Measurements from ENCODE around the gene RAB3B. TPM values are rescaled to one million over a fixed set of nuclear protein-coding genes. Genes with fewer than 3 reads are reported as not detected.

RAB3B gene
- total RNA-seq, 1 donor from 2014 or later, result 0.07 TPM

DNA sequence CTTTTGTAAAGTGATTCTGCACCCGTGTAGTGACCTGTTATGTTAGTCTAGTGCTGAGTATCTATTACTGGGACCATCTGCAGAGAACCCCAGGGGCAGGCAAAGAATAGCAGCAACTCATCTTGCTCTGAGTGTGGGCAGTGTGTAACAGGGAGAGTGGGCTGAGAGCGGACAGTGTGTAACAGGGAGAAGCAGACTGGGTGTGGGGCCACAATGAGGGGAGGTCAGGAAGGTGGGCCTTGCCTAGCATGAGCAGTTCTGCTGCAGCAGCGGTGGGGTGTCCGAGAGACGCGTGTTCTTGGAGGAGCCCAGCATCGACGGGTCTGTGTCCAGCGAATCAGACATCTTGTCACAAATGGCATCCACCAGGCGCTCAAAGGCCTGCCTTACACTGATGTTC is 70.8 kb downstream of the RAB3B start:
- Mint-ChIP-seq H3K9me3 (no peaks in the 10 kb centered on the region), H3K27ac (no peak overlapping the region), H3K4me1 (ENCODE audit: low read depth) (no peaks in the 10 kb centered on the region), H3K4me3 (ENCODE audit: low read depth) (no peak overlapping the region), H3K36me3 (ENCODE audit: low read depth) (no peaks in the 10 kb centered on the region), H3K27me3 (ENCODE audit: low read depth) (peaks cover 26% of the 10 kb centered on the region)
- no peak for DNase-seq (ENCODE audit: low spot score)
- intact Hi-C loops (cut with micrococcal nuclease), result no loop called here

DNA sequence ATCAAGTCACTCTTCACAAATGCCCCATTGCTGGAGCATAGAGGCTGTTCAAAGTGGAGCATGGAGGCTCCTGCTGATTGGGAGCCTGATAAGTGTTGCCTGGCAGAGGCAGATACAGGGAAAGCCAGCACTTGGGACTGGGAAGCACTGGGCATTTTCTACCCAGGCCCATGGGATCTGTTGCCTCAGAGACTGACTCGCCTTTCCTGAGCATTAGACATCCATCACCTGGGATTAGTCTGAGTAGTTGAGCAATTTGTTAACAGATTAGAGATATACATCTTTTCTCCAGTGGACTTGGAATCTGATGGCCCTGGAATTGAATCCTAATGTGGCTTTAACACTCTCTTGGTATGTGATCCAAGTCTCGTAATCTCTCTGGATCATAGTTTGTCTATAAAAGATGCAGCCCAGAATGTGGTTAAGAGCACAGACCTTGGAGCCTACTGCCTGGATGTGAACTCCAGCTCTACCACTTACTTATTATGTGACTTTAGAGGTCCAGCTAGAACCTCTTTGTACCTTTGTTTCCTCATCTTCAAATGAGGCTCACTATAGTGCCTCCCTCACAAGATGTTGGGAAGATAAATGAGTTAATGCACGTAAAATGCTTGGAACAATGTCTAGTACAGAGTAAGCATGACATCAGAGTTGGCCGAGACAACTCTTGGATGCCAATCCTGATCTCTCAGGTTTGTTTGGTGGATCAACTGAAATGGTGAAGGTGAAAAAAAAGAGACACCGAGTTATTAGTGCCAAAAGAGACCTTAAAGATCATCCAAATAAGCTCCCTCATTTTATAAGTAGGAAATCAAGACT is 73.7 kb downstream of the RAB3B start:
- no peaks in the 10 kb centered on the region for H3K36me3 Mint-ChIP-seq (ENCODE audit: low read depth)
- H3K27ac Mint-ChIP-seq, result no peak overlapping the region
- H3K4me3 Mint-ChIP-seq (ENCODE audit: low read depth), result no peak overlapping the region
- H3K9me3 Mint-ChIP-seq, result no peaks in the 10 kb centered on the region
- intact Hi-C loops (cut with micrococcal nuclease), result no loop called here
- DNase-seq (ENCODE audit: low spot score), result no peak
- peaks cover 30% of the 10 kb centered on the region for H3K27me3 Mint-ChIP-seq (ENCODE audit: low read depth)
- H3K4me1 Mint-ChIP-seq (ENCODE audit: low read depth), result no peaks in the 10 kb centered on the region

DNA sequence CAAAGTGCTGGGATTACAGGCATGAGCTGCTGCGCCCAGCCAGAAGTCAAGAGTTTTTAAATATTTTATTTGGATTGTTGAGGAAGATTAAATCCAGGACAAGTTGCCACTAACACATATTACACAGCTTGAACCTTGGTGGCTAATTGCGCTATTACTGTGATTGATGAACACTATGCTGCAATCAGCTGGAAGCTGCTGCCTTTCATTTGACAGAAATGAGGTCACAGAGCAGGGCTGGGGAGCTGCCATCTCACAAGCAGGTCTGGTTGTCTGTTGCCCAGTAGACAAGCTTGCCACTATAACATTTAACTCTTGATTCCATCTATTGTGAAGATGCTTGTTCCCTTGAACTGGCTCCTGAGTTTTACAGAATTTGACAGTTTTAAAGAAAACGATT is 74.5 kb downstream of the RAB3B start:
- H3K4me3 Mint-ChIP-seq (ENCODE audit: low read depth), result no peak overlapping the region
- no peak overlapping the region for H3K27ac Mint-ChIP-seq
- H3K4me1 Mint-ChIP-seq (ENCODE audit: low read depth), result no peaks in the 10 kb centered on the region
- peaks cover 25% of the 10 kb centered on the region for H3K27me3 Mint-ChIP-seq (ENCODE audit: low read depth)
- intact Hi-C loops (cut with micrococcal nuclease), result no loop called here
- H3K36me3 Mint-ChIP-seq (ENCODE audit: low read depth), result no peaks in the 10 kb centered on the region
- DNase-seq (ENCODE audit: low spot score), result no peak
- H3K9me3 Mint-ChIP-seq, result no peaks in the 10 kb centered on the region

DNA sequence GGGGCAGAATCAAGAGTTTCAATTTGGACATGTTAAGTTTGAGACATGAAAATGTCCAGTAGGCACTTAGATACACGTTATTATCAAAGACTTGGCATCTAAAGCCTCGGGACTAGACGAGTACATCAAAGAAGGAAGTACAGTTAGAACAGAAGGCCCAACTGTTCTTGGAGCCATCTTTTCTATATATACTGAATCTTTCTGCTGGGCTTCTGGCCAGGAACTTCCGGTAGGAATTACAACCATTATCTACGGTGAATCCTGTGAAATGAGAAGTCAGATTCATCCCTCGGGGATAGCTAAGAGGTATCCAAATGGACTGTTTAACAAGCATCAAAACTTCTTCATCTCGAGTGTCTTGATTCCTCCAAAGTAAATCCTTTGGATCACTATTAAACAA is 77.6 kb downstream of the RAB3B start:
- Mint-ChIP-seq H3K4me3 (ENCODE audit: low read depth) (no peak overlapping the region), H3K36me3 (ENCODE audit: low read depth) (no peaks in the 10 kb centered on the region), H3K4me1 (ENCODE audit: low read depth) (no peaks in the 10 kb centered on the region), H3K27ac (no peak overlapping the region), H3K27me3 (ENCODE audit: low read depth) (peaks cover 24% of the 10 kb centered on the region), H3K9me3 (no peaks in the 10 kb centered on the region)
- DNase-seq (ENCODE audit: low spot score), result no peak
- intact Hi-C loops (cut with micrococcal nuclease), result no loop called here

DNA sequence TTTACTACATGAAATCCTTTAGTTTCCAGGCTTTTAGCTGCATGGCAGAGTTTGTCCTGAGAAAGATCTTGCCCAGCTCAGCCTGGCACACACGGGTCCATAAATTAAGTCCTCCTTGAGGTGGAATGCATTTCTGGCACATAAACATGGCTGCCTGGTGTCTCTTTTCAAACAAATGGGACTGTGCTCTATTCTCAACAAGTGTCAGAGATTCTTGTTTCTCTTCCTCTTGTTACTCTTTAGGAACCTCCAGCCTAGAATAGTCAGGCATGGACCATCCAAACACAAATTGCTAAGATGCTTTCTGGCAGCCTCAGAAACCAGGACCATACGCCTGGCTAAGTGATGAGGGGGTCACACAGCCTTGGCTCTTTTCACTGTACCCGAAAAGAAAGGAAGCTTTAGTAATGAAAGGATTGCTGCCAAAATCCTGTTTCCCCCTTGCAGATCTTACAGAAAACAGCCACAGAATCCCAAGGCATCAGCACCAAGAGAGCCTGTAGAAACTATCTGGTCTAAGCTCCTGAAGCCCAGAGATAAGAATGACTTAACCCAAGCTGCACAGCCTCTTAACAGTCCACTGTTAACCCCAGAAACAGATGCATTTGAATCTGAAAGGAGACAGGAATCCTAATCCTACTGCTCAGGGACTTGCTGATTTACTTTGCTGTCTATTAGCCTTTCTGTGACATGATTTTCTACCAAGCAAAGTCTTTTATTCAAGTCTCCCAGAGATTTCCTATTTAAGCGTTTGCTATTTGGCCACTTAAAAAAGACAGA is 80.1 kb downstream of the RAB3B start:
- no peak for DNase-seq (ENCODE audit: low spot score)
- Mint-ChIP-seq H3K27me3 (ENCODE audit: low read depth) (peaks cover 20% of the 10 kb centered on the region), H3K4me3 (ENCODE audit: low read depth) (no peak overlapping the region), H3K36me3 (ENCODE audit: low read depth) (no peaks in the 10 kb centered on the region), H3K27ac (no peak overlapping the region), H3K4me1 (ENCODE audit: low read depth) (no peaks in the 10 kb centered on the region), H3K9me3 (peaks cover 4% of the 10 kb centered on the region)
- intact Hi-C loops (cut with micrococcal nuclease), result no loop called here

DNA sequence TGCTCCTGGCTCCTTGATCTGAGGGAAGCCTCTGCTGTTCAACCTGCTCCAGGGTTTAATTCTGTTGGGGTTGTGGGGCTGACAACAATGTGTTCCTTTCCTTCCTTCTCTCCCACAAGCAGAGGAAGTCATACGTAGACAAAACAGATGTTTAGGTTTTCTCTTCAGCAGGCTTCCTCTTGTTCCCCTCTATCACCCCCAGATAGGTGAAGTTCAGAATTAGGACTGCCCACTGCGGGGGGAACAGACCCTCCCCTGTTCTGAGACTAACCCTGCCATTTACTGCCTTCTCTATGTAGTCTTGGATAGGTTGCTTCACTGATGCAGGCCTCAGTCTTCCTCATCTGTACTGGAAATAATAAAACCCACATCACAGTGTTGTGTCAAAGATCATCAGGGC is 82.0 kb downstream of the RAB3B start:
- Mint-ChIP-seq H3K4me3 (ENCODE audit: low read depth) (no peak overlapping the region), H3K9me3 (peaks cover 4% of the 10 kb centered on the region), H3K4me1 (ENCODE audit: low read depth) (no peaks in the 10 kb centered on the region), H3K36me3 (ENCODE audit: low read depth) (no peaks in the 10 kb centered on the region), H3K27me3 (ENCODE audit: low read depth) (peaks cover 21% of the 10 kb centered on the region), H3K27ac (no peak overlapping the region)
- intact Hi-C loops (cut with micrococcal nuclease), result no loop called here
- no peak for DNase-seq (ENCODE audit: low spot score)

DNA sequence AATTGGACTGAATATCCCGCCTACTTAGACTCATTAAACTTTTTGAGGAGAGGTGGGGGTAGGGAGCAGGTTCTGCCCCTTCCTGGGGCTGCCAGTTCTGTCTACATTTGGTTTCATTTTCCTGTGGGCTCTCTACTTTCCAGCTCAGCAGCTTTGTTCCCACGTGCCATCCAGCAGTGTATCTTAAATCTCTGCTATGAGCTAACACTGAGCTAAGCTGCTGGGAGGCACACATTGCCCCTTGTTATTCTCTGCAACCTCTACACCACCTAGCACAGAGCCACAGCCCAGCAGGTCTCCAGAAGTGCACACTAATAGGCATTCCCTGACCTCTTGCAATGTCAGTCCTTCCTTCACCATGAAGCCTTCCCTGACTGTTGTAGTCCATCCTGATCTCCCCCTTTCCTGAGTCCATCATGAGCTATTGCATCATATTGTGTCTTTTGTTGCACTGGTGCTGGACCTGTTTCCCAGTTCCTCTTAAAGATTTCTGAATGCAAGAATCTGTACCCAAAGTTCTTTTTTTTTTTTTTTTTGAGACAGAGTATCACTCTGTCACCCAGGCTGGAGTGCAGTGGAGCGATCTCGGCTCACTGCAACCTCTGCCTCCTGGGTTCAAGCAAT is 83.3 kb downstream of the RAB3B start:
- Mint-ChIP-seq H3K9me3 (peaks cover 4% of the 10 kb centered on the region), H3K36me3 (ENCODE audit: low read depth) (no peaks in the 10 kb centered on the region), H3K4me3 (ENCODE audit: low read depth) (no peak overlapping the region), H3K27me3 (ENCODE audit: low read depth) (peaks cover 19% of the 10 kb centered on the region), H3K27ac (no peak overlapping the region), H3K4me1 (ENCODE audit: low read depth) (no peaks in the 10 kb centered on the region)
- DNase-seq (ENCODE audit: low spot score), result no peak
- intact Hi-C loops (cut with micrococcal nuclease), result no loop called here

DNA sequence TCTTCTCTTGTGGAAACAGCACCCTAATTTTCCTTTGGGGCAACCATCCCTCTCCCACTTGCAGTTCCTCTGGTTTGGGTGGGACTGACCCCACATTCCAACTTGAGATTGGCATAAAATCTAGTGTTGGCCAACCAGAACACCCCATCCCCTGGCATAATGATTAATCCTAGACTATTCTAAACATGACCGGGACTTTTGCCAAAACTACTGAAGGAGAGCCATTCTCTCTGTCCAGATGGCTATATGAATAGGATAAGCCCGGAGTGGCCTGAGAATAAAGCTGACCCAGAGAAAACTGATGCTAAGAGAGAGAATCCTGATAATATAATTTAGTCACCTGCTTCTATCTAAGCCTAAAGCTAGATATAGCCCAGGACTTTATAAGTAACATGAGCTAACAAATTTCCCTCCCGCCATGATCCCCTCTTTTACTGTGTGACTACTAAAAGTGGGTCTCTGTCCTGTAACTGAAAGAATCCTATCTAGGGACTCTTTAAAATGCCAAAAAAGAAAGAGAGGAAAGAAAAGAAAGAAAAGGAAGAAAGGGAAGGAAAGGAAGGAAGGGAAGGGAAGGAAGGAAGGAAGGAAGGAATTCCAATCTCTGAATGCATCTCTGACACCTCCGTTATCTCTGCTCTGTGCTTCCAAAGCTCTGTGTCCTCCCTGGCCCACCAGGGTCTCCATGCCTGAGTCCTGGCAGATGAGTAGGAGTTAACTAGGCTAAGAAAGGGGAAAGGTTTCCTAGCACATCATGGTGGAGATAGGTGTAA is 84.0 kb downstream of the RAB3B start:
- Mint-ChIP-seq H3K4me3 (ENCODE audit: low read depth) (no peak overlapping the region), H3K27me3 (ENCODE audit: low read depth) (peaks cover 18% of the 10 kb centered on the region), H3K4me1 (ENCODE audit: low read depth) (no peaks in the 10 kb centered on the region), H3K9me3 (peaks cover 4% of the 10 kb centered on the region), H3K27ac (no peak overlapping the region), H3K36me3 (ENCODE audit: low read depth) (no peaks in the 10 kb centered on the region)
- intact Hi-C loops (cut with micrococcal nuclease), result no loop called here
- no peak for DNase-seq (ENCODE audit: low spot score)

DNA sequence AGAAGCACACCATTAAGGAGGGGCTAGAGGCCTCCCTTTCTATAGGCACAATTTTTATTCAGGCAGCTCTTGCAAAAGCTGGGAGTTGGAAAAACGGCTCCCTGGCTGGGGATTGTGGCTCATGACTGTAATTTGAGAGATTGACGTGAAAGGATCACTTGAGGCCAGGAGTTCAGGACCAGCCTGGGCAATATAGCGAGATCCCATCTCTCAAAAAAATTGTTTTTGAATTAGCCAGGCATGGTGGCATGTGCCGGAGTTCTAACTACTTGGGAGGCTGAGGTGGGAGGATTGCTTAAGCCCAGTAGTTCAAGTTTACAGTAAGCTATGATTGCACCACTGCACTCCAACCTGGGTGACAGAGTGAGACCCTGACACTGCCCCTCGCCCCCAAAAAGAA is 88.0 kb downstream of the RAB3B start:
- Mint-ChIP-seq H3K27ac (no peak overlapping the region), H3K27me3 (ENCODE audit: low read depth) (peaks cover 20% of the 10 kb centered on the region), H3K4me3 (ENCODE audit: low read depth) (no peak overlapping the region), H3K36me3 (ENCODE audit: low read depth) (no peaks in the 10 kb centered on the region), H3K9me3 (peaks cover 4% of the 10 kb centered on the region), H3K4me1 (ENCODE audit: low read depth) (no peaks in the 10 kb centered on the region)
- DNase-seq (ENCODE audit: low spot score), result no peak
- intact Hi-C loops (cut with micrococcal nuclease), result no loop called here

DNA sequence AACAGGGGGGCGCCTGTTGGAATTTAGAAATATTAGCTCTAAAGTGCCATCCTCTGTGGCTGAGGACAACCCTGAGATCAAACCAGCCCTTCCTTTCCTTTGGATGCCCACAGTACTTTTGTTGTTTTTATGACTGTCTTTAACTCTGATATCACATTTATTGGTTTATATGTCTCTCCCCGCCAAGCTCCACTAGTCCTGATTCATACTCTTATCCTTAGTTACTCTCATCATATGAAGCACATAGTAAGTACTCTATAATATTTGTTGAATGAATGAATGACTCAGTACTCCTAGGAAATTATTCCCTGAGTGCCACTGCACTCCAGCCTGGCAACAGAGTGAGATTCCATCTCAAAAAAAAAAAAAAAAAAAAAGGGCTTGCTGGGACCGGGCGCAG is 89.3 kb downstream of the RAB3B start:
- intact Hi-C loops (cut with micrococcal nuclease), result no loop called here
- Mint-ChIP-seq H3K36me3 (ENCODE audit: low read depth) (no peaks in the 10 kb centered on the region), H3K4me3 (ENCODE audit: low read depth) (no peak overlapping the region), H3K27ac (no peak overlapping the region), H3K27me3 (ENCODE audit: low read depth) (peaks cover 19% of the 10 kb centered on the region), H3K9me3 (no peaks in the 10 kb centered on the region), H3K4me1 (ENCODE audit: low read depth) (peaks cover 5% of the 10 kb centered on the region)
- no peak for DNase-seq (ENCODE audit: low spot score)

DNA sequence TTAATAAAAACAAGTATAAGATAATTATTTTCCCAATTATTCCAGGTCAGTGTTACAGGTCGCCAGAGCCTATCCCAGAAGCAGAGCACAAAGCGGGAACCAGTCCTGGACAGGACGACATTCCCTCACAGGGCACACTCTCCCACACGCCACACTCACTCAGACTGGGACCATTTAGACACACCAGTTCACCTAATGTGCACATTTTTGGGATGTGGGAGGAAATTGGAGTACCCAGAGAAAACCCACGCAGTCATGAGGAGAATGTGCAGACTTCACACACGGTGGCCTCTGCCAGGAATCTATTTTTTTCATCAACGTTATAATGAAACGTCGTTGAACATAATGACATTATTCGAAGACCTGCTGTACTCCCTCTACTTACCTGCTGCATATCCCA is 91.5 kb downstream of the RAB3B start:
- H3K27me3 Mint-ChIP-seq (ENCODE audit: low read depth), result peaks cover 31% of the 10 kb centered on the region

DNA sequence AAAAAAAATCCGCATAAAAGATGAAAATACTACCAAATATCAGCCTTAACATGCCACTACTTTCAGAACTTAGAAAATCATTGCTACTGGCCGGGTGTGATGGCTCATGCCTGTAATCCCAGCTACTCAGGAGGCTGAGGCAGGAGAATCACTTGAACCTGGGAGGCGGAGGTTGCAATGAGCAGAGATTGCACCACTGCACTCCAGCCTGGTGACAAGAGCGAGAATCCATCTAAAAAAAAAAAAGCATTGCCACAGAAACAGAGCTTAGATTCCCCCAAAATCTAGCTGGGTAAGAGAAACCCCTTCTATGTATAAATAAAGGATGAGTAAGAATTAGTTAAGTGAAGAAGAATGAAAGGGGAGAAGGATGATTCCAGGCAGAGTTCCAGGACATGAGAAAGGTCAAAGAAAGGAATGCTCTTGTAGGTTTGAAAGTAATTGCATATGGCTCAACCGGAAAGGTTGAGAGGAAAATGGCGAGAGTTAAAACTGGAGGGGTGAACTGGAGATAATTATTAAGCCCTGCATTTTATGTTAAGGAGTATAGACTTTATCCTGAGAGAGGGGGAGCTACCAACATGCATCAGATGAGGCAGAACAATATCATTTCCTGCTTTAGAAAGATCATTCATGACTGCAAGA is 92.3 kb downstream of the RAB3B start:
- no peak overlapping the region for H3K4me3 Mint-ChIP-seq (ENCODE audit: low read depth)
- DNase-seq (ENCODE audit: low spot score), result no peak
- peaks cover 5% of the 10 kb centered on the region for H3K4me1 Mint-ChIP-seq (ENCODE audit: low read depth)
- H3K27me3 Mint-ChIP-seq (ENCODE audit: low read depth), result peaks cover 39% of the 10 kb centered on the region
- H3K36me3 Mint-ChIP-seq (ENCODE audit: low read depth), result no peaks in the 10 kb centered on the region
- no peak overlapping the region for H3K27ac Mint-ChIP-seq
- H3K9me3 Mint-ChIP-seq, result no peaks in the 10 kb centered on the region
- intact Hi-C loops (cut with micrococcal nuclease), result no loop called here

More for the DNA sequence above, 91.5 kb downstream of the RAB3B start:
- no peak overlapping the region for H3K4me3 Mint-ChIP-seq (ENCODE audit: low read depth)
- no peaks in the 10 kb centered on the region for H3K36me3 Mint-ChIP-seq (ENCODE audit: low read depth)
- H3K27ac Mint-ChIP-seq, result no peak overlapping the region
- no peak for DNase-seq (ENCODE audit: low spot score)
- no peaks in the 10 kb centered on the region for H3K9me3 Mint-ChIP-seq
- peaks cover 5% of the 10 kb centered on the region for H3K4me1 Mint-ChIP-seq (ENCODE audit: low read depth)
- intact Hi-C loops (cut with micrococcal nuclease), result no loop called here
